Activated CD4-positive, alpha-beta memory T cell treated with anti-CD3 and anti-CD28 coated beads for 36 hours (primary cell): ENCODE results near the gene CDKAL1. TPM values are rescaled to one million over a fixed set of nuclear protein-coding genes. Genes with fewer than 3 reads are reported as not detected.

Source experiments
- CTCF ChIA-PET: fragments of 350-600 bp; sonication (Branson Sonifier 250); formaldehyde crosslinking; loops from one replicate; lab custom pipeline; 2021; ENCODE audit warnings: antibody characterized with exemption, inconsistent platforms; lab: Charles Lee
- POLR2A ChIA-PET: fragments of 350-600 bp; sonication (Branson Sonifier 250); formaldehyde crosslinking; loops from one replicate; lab custom pipeline; 2021; ENCODE audit warnings: antibody characterized with exemption; lab: Charles Lee
- DNase-seq: peaks from one replicate; pipeline ENCODE4 v3.0.0-alpha.2; 2020
- H3K27ac Mint-ChIP-seq: one replicate; pipeline ENCODE4 v1.8.0; 2021; ENCODE audit warnings: mixed read lengths
- H3K27me3 Mint-ChIP-seq: one replicate; pipeline ENCODE4 v1.8.0; 2021; ENCODE audit warnings: mixed read lengths
- H3K36me3 Mint-ChIP-seq: one replicate; pipeline ENCODE4 v1.8.0; 2021; ENCODE audit warnings: mixed read lengths
- H3K4me1 Mint-ChIP-seq: one replicate; pipeline ENCODE4 v1.8.0; 2021; ENCODE audit warnings: low read depth, mixed read lengths
- H3K4me3 Mint-ChIP-seq: one replicate; pipeline ENCODE4 v1.8.0; 2021; ENCODE audit warnings: mild to moderate bottlenecking, mixed read lengths
- H3K9me3 Mint-ChIP-seq: one replicate; pipeline ENCODE4 v1.8.0; 2021; ENCODE audit warnings: mixed read lengths
- intact Hi-C: fragments of 100-400 bp; cut with micrococcal nuclease; formaldehyde crosslinking; loops from one replicate; pipeline ENCODE4 v1.15.1; 2023
- total RNA-seq, 2 experiments: library from RNA; stranded (reverse); gene quantifications; one replicate each; pipeline ENCODE4 v1.2.3, GENCODE V29; 2021

Gene CDKAL1
- total RNA-seq, 2 experiments from 2014 or later, result 23.1 to 23.2 TPM

- no peaks in the 10 kb centered on the region for H3K4me1 Mint-ChIP-seq
- intact Hi-C loops, result no loop called here
- no peaks in the 10 kb centered on the region for H3K27me3 Mint-ChIP-seq
- H3K9me3 Mint-ChIP-seq, result peaks cover 12% of the 10 kb centered on the region
- H3K4me3 Mint-ChIP-seq, result no peak overlapping the region
- ChIA-PET POLR2A (no interaction called here), CTCF (no interaction called here)
- H3K27ac Mint-ChIP-seq, result no peak overlapping the region
- no peak for DNase-seq
- H3K36me3 Mint-ChIP-seq, result peaks cover 50% of the 10 kb centered on the region
These were observed 492.5 kb downstream of the CDKAL1 start for GRCh38 chr6:21026576-21027273.

GRCh38 chr6:21027507-21027906, 493.2 kb downstream of the CDKAL1 start:
- Mint-ChIP-seq H3K36me3 (peaks cover 51% of the 10 kb centered on the region), H3K4me3 (no peak overlapping the region), H3K9me3 (peaks cover 10% of the 10 kb centered on the region), H3K27ac (no peak overlapping the region), H3K4me1 (no peaks in the 10 kb centered on the region), H3K27me3 (no peaks in the 10 kb centered on the region)
- POLR2A ChIA-PET, result no interaction called here
- intact Hi-C loops, result no loop called here
- no peak for DNase-seq
- CTCF ChIA-PET, result no interaction called here

DNA sequence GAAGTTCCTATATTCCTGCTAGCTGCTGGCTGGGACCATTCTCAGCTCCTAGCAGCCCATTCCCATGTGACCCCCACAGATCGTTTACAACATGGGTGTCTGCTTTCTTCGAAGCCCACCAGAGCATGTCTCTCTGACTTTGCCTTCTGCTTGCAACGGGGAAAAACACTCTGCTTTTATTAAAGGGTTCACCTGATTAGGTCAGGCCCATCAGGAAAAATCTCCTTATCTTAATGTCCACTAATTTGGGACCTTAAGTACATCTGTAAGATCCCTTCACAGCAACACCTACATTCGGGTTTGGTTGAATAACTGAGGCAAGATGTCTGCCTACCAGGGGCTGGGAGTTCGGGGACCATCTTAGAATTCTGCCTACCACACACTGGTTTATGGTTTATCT, 496.9 kb downstream of the CDKAL1 start:
- Mint-ChIP-seq H3K27ac (no peak overlapping the region), H3K36me3 (peaks cover 40% of the 10 kb centered on the region)
- CTCF ChIA-PET, result no interaction called here

GRCh38 chr6:21033084-21033483, 498.8 kb downstream of the CDKAL1 start:
- Mint-ChIP-seq H3K27me3 (no peaks in the 10 kb centered on the region), H3K36me3 (peaks cover 28% of the 10 kb centered on the region), H3K4me1 (no peaks in the 10 kb centered on the region), H3K27ac (no peak overlapping the region), H3K9me3 (no peaks in the 10 kb centered on the region), H3K4me3 (no peak overlapping the region)
- ChIA-PET POLR2A (no interaction called here), CTCF (no interaction called here)
- no peak for DNase-seq
- intact Hi-C loops, result no loop called here

More for the DNA sequence above, 496.9 kb downstream of the CDKAL1 start:
- no peak for DNase-seq
- Mint-ChIP-seq H3K4me1 (no peaks in the 10 kb centered on the region), H3K4me3 (no peak overlapping the region), H3K9me3 (peaks cover 7% of the 10 kb centered on the region), H3K27me3 (no peaks in the 10 kb centered on the region)
- POLR2A ChIA-PET, result no interaction called here
- intact Hi-C loops, result no loop called here

GRCh38 chr6:21033575-21034026, 499.3 kb downstream of the CDKAL1 start:
- no peak overlapping the region for H3K4me3 Mint-ChIP-seq
- POLR2A ChIA-PET, result interaction anchor here (0.9 kb wide), 1 partner anchor 209 kb away, joined by 3 read pairs; no protein-coding TSS in a partner anchor

DNA sequence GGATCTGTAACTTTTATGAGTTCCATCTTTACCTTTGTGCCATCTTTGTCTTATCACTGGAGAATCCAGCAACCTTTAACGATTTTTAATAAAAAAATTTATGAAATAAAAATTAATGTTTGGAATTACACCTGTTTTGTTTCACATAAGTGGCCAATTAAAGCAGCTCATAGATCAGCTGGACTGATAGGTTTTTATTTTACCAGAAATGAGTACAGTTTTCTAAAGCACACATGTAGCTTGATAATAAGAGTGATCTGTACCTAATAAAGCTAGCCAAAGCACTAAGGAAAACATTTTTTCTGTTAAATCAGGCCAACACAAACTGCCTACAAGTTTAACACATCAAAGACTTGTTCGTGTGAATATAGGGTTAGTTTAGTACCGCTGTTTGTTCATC, 500.1 kb downstream of the CDKAL1 start:
- POLR2A ChIA-PET, result interaction anchor here (0.9 kb wide), 1 partner anchor 209 kb away, joined by 3 read pairs; no protein-coding TSS in a partner anchor
- Mint-ChIP-seq H3K27ac (no peak overlapping the region), H3K36me3 (peaks cover 18% of the 10 kb centered on the region), H3K9me3 (no peaks in the 10 kb centered on the region), H3K4me3 (no peak overlapping the region), H3K27me3 (no peaks in the 10 kb centered on the region), H3K4me1 (no peaks in the 10 kb centered on the region)
- CTCF ChIA-PET, result no interaction called here
- intact Hi-C loops, result no loop called here
- no peak for DNase-seq

More at GRCh38 chr6:21033575-21034026, 499.3 kb downstream of the CDKAL1 start:
- H3K27me3 Mint-ChIP-seq, result no peaks in the 10 kb centered on the region
- H3K9me3 Mint-ChIP-seq, result no peaks in the 10 kb centered on the region
- H3K36me3 Mint-ChIP-seq, result peaks cover 24% of the 10 kb centered on the region
- intact Hi-C loops, result no loop called here
- CTCF ChIA-PET, result no interaction called here
- DNase-seq, result no peak
- no peak overlapping the region for H3K27ac Mint-ChIP-seq
- H3K4me1 Mint-ChIP-seq, result no peaks in the 10 kb centered on the region

- CTCF ChIA-PET, result interaction anchor here (0.6 kb wide), 1 partner anchor 475 kb away, joined by 3 read pairs; no protein-coding TSS in a partner anchor
- Mint-ChIP-seq H3K36me3 (peaks cover 5% of the 10 kb centered on the region), H3K27ac (no peak overlapping the region), H3K4me1 (no peaks in the 10 kb centered on the region), H3K9me3 (no peaks in the 10 kb centered on the region), H3K4me3 (no peak overlapping the region), H3K27me3 (no peaks in the 10 kb centered on the region)
- intact Hi-C loops, result no loop called here
- POLR2A ChIA-PET, result no interaction called here
- no peak for DNase-seq
These were observed 503.2 kb downstream of the CDKAL1 start for GRCh38 chr6:21037453-21037852.

DNA sequence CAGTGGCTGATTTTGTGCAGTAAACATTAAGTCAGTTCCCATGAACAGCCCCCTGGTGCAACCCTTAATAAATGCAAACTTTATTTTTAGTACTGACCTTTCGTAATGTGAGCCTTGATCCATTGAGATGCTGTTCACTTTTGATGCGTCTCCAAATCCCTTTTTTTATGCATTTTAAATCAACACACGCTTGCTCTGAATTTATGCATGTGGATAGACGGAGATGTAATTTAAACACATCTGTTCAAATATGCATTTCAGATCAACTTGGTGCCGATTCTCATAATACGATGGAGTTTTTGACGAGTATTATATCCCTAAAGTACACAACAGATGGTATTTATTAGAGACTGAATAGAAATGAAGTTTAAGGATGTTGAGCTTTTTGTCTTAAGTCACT, 505.7 kb downstream of the CDKAL1 start:
- DNase-seq, result no peak
- H3K27me3 Mint-ChIP-seq, result no peaks in the 10 kb centered on the region
- CTCF ChIA-PET, result no interaction called here
- intact Hi-C loops, result no loop called here
- POLR2A ChIA-PET, result no interaction called here
- no peak overlapping the region for H3K4me3 Mint-ChIP-seq
- H3K36me3 Mint-ChIP-seq, result peaks cover 5% of the 10 kb centered on the region
- no peaks in the 10 kb centered on the region for H3K9me3 Mint-ChIP-seq
- H3K27ac Mint-ChIP-seq, result no peak overlapping the region
- no peaks in the 10 kb centered on the region for H3K4me1 Mint-ChIP-seq

DNA sequence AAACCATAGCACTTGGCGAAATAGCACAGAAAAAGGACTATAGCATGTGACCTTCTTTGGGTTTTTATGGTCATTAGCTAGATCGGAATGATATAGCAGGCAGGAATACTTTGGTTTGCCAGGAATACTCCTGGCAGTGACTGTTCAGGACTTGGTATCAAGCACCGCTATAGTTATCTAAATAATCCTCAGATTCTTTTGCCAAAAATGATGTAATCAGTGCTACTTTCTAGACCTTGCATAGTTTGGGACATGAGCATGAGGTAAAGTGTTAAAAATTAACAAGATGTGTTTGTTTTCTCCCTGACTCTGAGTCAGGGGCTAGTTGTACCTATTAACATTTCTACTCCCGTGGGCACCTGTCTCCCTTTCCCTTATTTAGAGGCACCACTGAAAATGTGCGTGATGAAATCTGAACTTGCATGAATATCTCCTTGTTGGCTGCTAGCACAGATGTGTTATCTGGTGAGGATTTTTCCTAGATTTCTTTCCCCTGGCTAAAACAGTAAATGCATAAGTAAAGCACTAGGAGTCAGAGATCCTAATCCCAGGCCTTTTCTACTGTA, 511.0 kb downstream of the CDKAL1 start:
- Mint-ChIP-seq H3K36me3 (peaks cover 3% of the 10 kb centered on the region), H3K27me3 (no peaks in the 10 kb centered on the region), H3K4me3 (no peak overlapping the region), H3K4me1 (no peaks in the 10 kb centered on the region), H3K27ac (no peak overlapping the region), H3K9me3 (no peaks in the 10 kb centered on the region)
- DNase-seq, result no peak
- CTCF ChIA-PET, result no interaction called here
- intact Hi-C loops, result no loop called here
- POLR2A ChIA-PET, result no interaction called here

DNA sequence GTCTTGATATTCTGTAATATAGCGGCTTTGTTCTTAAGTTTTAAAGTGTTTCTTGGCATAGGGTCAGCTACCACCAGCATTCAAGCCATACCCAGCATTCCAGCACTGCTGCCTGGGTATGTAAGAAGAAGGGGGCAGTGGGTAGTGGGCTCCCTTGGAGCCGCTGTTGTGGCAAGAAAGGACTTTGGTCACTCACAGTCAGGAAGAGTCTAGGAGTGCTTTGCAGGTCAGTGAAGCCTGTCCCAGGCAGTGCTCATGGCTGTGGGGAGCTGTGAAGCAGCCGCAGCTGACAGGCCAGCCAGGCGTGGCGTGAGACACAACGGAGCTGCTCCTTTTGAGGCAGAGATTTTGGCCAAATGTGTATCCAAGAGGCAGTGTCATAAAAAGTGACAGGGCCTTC, 512.0 kb downstream of the CDKAL1 start:
- intact Hi-C loops, result no loop called here
- Mint-ChIP-seq H3K9me3 (no peaks in the 10 kb centered on the region), H3K4me3 (no peak overlapping the region), H3K36me3 (peaks cover 6% of the 10 kb centered on the region), H3K4me1 (no peaks in the 10 kb centered on the region), H3K27me3 (no peaks in the 10 kb centered on the region), H3K27ac (no peak overlapping the region)
- no peak for DNase-seq
- ChIA-PET CTCF (no interaction called here), POLR2A (no interaction called here)

DNA sequence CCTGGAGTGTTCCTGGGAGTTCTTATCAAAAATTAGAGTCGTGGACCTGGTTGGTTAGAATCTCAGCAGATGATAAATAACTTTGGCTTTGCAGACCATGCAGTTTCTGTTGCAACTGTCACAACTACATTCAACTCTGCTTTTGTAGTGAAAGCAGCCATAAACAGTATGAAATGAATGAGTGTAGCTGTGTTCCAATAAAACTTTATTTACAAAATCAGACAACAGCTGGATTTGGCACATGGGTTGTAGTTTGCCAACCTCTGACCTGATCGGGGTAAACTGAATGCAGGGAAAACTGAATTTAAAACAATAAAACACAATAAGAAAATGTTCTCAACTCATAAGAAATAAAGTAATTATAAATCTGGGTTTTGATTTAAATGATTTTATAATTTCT, 513.8 kb downstream of the CDKAL1 start:
- CTCF ChIA-PET, result no interaction called here
- intact Hi-C loops, result no loop called here
- no peaks in the 10 kb centered on the region for H3K27me3 Mint-ChIP-seq
- no peaks in the 10 kb centered on the region for H3K9me3 Mint-ChIP-seq
- peaks cover 9% of the 10 kb centered on the region for H3K36me3 Mint-ChIP-seq
- H3K27ac Mint-ChIP-seq, result no peak overlapping the region
- H3K4me3 Mint-ChIP-seq, result no peak overlapping the region
- no peak for DNase-seq
- no peaks in the 10 kb centered on the region for H3K4me1 Mint-ChIP-seq
- POLR2A ChIA-PET, result no interaction called here

GRCh38 chr6:21049148-21049547, 514.9 kb downstream of the CDKAL1 start:
- no peak for DNase-seq
- no peak overlapping the region for H3K4me3 Mint-ChIP-seq
- no peaks in the 10 kb centered on the region for H3K27me3 Mint-ChIP-seq
- no peaks in the 10 kb centered on the region for H3K4me1 Mint-ChIP-seq
- intact Hi-C loops, result no loop called here
- H3K9me3 Mint-ChIP-seq, result no peaks in the 10 kb centered on the region
- POLR2A ChIA-PET, result no interaction called here
- CTCF ChIA-PET, result no interaction called here
- H3K27ac Mint-ChIP-seq, result no peak overlapping the region
- peaks cover 19% of the 10 kb centered on the region for H3K36me3 Mint-ChIP-seq

DNA sequence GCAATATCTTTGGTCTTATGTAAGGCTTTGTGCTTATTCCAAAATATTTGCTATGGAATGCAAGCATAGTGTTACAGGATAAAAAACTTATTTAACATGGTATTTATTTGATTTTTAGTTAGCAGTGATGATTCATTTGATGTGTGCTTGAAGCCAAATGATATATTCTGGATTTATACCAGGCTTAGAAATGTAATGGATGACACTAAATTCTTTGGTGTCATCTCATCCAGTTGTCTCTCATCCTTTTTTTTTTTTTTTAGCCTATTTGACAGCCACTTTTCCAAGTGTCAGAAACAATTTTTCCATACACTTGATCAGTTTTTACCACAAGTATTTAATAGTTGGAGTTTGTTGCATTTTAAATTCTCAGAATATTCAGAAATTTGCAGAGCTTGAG, 515.3 kb downstream of the CDKAL1 start:
- H3K36me3 Mint-ChIP-seq, result peaks cover 19% of the 10 kb centered on the region
- H3K27me3 Mint-ChIP-seq, result no peaks in the 10 kb centered on the region
- intact Hi-C loops, result no loop called here
- POLR2A ChIA-PET, result no interaction called here
- CTCF ChIA-PET, result no interaction called here
- no peaks in the 10 kb centered on the region for H3K4me1 Mint-ChIP-seq
- H3K27ac Mint-ChIP-seq, result no peak overlapping the region
- no peak overlapping the region for H3K4me3 Mint-ChIP-seq
- no peak for DNase-seq
- no peaks in the 10 kb centered on the region for H3K9me3 Mint-ChIP-seq
